ENCODE results near the gene AKR1C2.
"Not testable (repeated sequence)": the region's sequence is repeated elsewhere in the genome, so short reads cannot be mapped to it uniquely, and the experiment has no call there.

AKR1C2 gene

GRCh38 chr10:5003127-5004029 is at the start of gene AKR1C2:
Gene AKR1C2, minus strand, starts transcription at chr10:5003857. Its CDS starts 22 bp downstream, at chr10:5003835.
- DNase-seq (ENCODE audit: low read depth in 2 of 2), result not testable (repeated sequence)

- not testable (repeated sequence) for DNase-seq (ENCODE audit: low read depth in 2 of 2)
These were observed 49.4 kb upstream of the AKR1C2 start for GRCh38 chr10:5052951-5053500.

GRCh38 chr10:5047912-5048628 is 44.4 kb upstream of the AKR1C2 start:
- DNase-seq (ENCODE audit: low read depth in 2 of 2), result no peak

GRCh38 chr10:5047055-5047454 is 43.4 kb upstream of the AKR1C2 start:
- not testable (repeated sequence) for DNase-seq (ENCODE audit: low read depth in 2 of 2)

- DNase-seq (ENCODE audit: low read depth in 2 of 2), result no peak
These were observed 42.8 kb upstream of the AKR1C2 start for GRCh38 chr10:5046410-5046809.

- no peak for DNase-seq (ENCODE audit: low read depth in 2 of 2)
These were observed 41.4 kb upstream of the AKR1C2 start for GRCh38 chr10:5045095-5045494.

- DNase-seq (ENCODE audit: low read depth in 2 of 2), result no peak
These were observed 40.1 kb upstream of the AKR1C2 start for GRCh38 chr10:5043716-5044115.

GRCh38 chr10:5042922-5043321 is 39.3 kb upstream of the AKR1C2 start:
- DNase-seq (ENCODE audit: low read depth in 2 of 2), result no peak

- no peak for DNase-seq (ENCODE audit: low read depth in 2 of 2)
These were observed 37.9 kb upstream of the AKR1C2 start for GRCh38 chr10:5041471-5042023.

GRCh38 chr10:5040781-5041470 is 37.3 kb upstream of the AKR1C2 start:
- DNase-seq (ENCODE audit: low read depth in 2 of 2), result no peak

GRCh38 chr10:5040010-5040673 is 36.5 kb upstream of the AKR1C2 start:
- DNase-seq (ENCODE audit: low read depth in 2 of 2), result no peak

- no peak for DNase-seq (ENCODE audit: low read depth in 2 of 2)
These were observed 35.1 kb upstream of the AKR1C2 start for GRCh38 chr10:5038733-5039132.

- DNase-seq (ENCODE audit: low read depth in 2 of 2), result no peak
These were observed 34.4 kb upstream of the AKR1C2 start for GRCh38 chr10:5038101-5038500.

GRCh38 chr10:5036511-5036910 is 32.9 kb upstream of the AKR1C2 start:
- DNase-seq (ENCODE audit: low read depth in 2 of 2), result no peak

GRCh38 chr10:5035356-5035755 is 31.7 kb upstream of the AKR1C2 start:
- DNase-seq (ENCODE audit: low read depth in 2 of 2), result no peak

GRCh38 chr10:5034588-5034987 is 30.9 kb upstream of the AKR1C2 start:
- no peak for DNase-seq (ENCODE audit: low read depth in 2 of 2)

- DNase-seq (ENCODE audit: low read depth in 2 of 2), result no peak
These were observed 29.6 kb upstream of the AKR1C2 start for GRCh38 chr10:5033061-5033778.

- DNase-seq (ENCODE audit: low read depth in 2 of 2), result not testable (repeated sequence)
These were observed 28.8 kb upstream of the AKR1C2 start for GRCh38 chr10:5032444-5032843.

GRCh38 chr10:5031588-5031987 is 27.9 kb upstream of the AKR1C2 start:
- DNase-seq (ENCODE audit: low read depth in 2 of 2), result not testable (repeated sequence)

GRCh38 chr10:5030989-5031388 is 27.3 kb upstream of the AKR1C2 start:
- DNase-seq (ENCODE audit: low read depth in 2 of 2), result no peak
